Fibroblast of gingiva (primary cell): ENCODE data around the gene EDA.
"Not testable (repeated sequence)": the region's sequence is repeated elsewhere in the genome, so short reads cannot be mapped to it uniquely, and the experiment has no call there.

Experiments used
- DNase-seq: peaks from one replicate; pipeline ENCODE4 v3.0.0-alpha.2; 2011; ENCODE audit warnings: low read depth

The EDA gene

GRCh38 chrX:69746051-69746450, 130.1 kb downstream of the EDA start:
- DNase-seq: no peak

- DNase-seq: no peak
Measured at GRCh38 chrX:69748055-69748454, 132.1 kb downstream of the EDA start.

GRCh38 chrX:69759921-69760625, 144.2 kb downstream of the EDA start:
- DNase-seq: no peak

GRCh38 chrX:69761633-69762032, 145.7 kb downstream of the EDA start:
- DNase-seq: no peak

GRCh38 chrX:69762340-69762739, 146.4 kb downstream of the EDA start:
- no peak for DNase-seq

GRCh38 chrX:69793260-69793935, 177.5 kb downstream of the EDA start:
- no peak for DNase-seq

- DNase-seq: no peak
Measured at GRCh38 chrX:69795702-69796101, 179.8 kb downstream of the EDA start.

GRCh38 chrX:69807400-69807799, 191.5 kb downstream of the EDA start:
- no peak for DNase-seq

GRCh38 chrX:69808375-69808774, 192.5 kb downstream of the EDA start:
- DNase-seq: no peak

GRCh38 chrX:69813677-69814076, 197.8 kb downstream of the EDA start:
- no peak for DNase-seq

GRCh38 chrX:69815063-69815462, 199.2 kb downstream of the EDA start:
- DNase-seq: no peak

GRCh38 chrX:69815519-69815918, 199.6 kb downstream of the EDA start:
- DNase-seq: no peak

GRCh38 chrX:69844636-69845035, 228.7 kb downstream of the EDA start:
- no peak for DNase-seq

GRCh38 chrX:69859999-69860398, 244.1 kb downstream of the EDA start:
- not testable (repeated sequence) for DNase-seq

- no peak for DNase-seq
Measured at GRCh38 chrX:69876221-69876620, 260.3 kb downstream of the EDA start.

- DNase-seq: no peak
Measured at GRCh38 chrX:69884210-69884609, 268.3 kb downstream of the EDA start.

- no peak for DNase-seq
Measured at GRCh38 chrX:69896046-69896445, 280.1 kb downstream of the EDA start.

- DNase-seq: no peak
Measured at GRCh38 chrX:69900491-69900890, 284.6 kb downstream of the EDA start.

GRCh38 chrX:69906447-69906846, 290.5 kb downstream of the EDA start:
- no peak for DNase-seq

GRCh38 chrX:69914781-69915180, 298.9 kb downstream of the EDA start:
- DNase-seq: no peak

GRCh38 chrX:69919749-69920148, 303.8 kb downstream of the EDA start:
- DNase-seq: no peak

GRCh38 chrX:69932323-69932722, 316.4 kb downstream of the EDA start:
- DNase-seq: no peak

- DNase-seq: no peak
Measured at GRCh38 chrX:69948276-69948797, 332.4 kb downstream of the EDA start.

GRCh38 chrX:69951753-69952152, 335.8 kb downstream of the EDA start:
- DNase-seq: no peak
